Activated CD4-positive, alpha-beta memory T cell treated with anti-CD3 and anti-CD28 coated beads for 36 hours (primary cell): Measurements from ENCODE around the gene PRDM16. TPM values are rescaled to one million over a fixed set of nuclear protein-coding genes. Genes with fewer than 3 reads are reported as not detected.

Source experiments
- CTCF ChIA-PET: fragments of 350-600 bp; sonication (Branson Sonifier 250); formaldehyde crosslinking; loops from one replicate; lab custom pipeline; 2021; ENCODE audit warnings: antibody characterized with exemption, inconsistent platforms; lab: Charles Lee
- POLR2A ChIA-PET: fragments of 350-600 bp; sonication (Branson Sonifier 250); formaldehyde crosslinking; loops from one replicate; lab custom pipeline; 2021; ENCODE audit warnings: antibody characterized with exemption; lab: Charles Lee
- DNase-seq: peaks from one replicate; pipeline ENCODE4 v3.0.0-alpha.2; 2020
- H3K27ac Mint-ChIP-seq: one replicate; pipeline ENCODE4 v1.8.0; 2021; ENCODE audit warnings: mixed read lengths
- H3K27me3 Mint-ChIP-seq: one replicate; pipeline ENCODE4 v1.8.0; 2021; ENCODE audit warnings: mixed read lengths
- H3K36me3 Mint-ChIP-seq: one replicate; pipeline ENCODE4 v1.8.0; 2021; ENCODE audit warnings: mixed read lengths
- H3K4me1 Mint-ChIP-seq: one replicate; pipeline ENCODE4 v1.8.0; 2021; ENCODE audit warnings: low read depth, mixed read lengths
- H3K4me3 Mint-ChIP-seq: one replicate; pipeline ENCODE4 v1.8.0; 2021; ENCODE audit warnings: mild to moderate bottlenecking, mixed read lengths
- H3K9me3 Mint-ChIP-seq: one replicate; pipeline ENCODE4 v1.8.0; 2021; ENCODE audit warnings: mixed read lengths
- intact Hi-C: fragments of 100-400 bp; cut with micrococcal nuclease; formaldehyde crosslinking; loops from one replicate; pipeline ENCODE4 v1.15.1; 2023
- total RNA-seq, 2 experiments: library from RNA; stranded (reverse); gene quantifications; one replicate each; pipeline ENCODE4 v1.2.3, GENCODE V29; 2021

The PRDM16 gene
- total RNA-seq, 2 experiments from 2014 or later, result not detected

GRCh38 chr1:3061981-3062615 lies 6.9 kb upstream of the PRDM16 start:
- ChIA-PET CTCF (no interaction called here), POLR2A (no interaction called here)
- H3K27me3 Mint-ChIP-seq, result peaks cover 4% of the 10 kb centered on the region
- H3K4me3 Mint-ChIP-seq, result no peak overlapping the region
- no peak for DNase-seq
- no peaks in the 10 kb centered on the region for H3K4me1 Mint-ChIP-seq
- H3K27ac Mint-ChIP-seq, result no peak overlapping the region
- no peaks in the 10 kb centered on the region for H3K36me3 Mint-ChIP-seq
- intact Hi-C loops, result no loop called here
- H3K9me3 Mint-ChIP-seq, result no peaks in the 10 kb centered on the region

DNA sequence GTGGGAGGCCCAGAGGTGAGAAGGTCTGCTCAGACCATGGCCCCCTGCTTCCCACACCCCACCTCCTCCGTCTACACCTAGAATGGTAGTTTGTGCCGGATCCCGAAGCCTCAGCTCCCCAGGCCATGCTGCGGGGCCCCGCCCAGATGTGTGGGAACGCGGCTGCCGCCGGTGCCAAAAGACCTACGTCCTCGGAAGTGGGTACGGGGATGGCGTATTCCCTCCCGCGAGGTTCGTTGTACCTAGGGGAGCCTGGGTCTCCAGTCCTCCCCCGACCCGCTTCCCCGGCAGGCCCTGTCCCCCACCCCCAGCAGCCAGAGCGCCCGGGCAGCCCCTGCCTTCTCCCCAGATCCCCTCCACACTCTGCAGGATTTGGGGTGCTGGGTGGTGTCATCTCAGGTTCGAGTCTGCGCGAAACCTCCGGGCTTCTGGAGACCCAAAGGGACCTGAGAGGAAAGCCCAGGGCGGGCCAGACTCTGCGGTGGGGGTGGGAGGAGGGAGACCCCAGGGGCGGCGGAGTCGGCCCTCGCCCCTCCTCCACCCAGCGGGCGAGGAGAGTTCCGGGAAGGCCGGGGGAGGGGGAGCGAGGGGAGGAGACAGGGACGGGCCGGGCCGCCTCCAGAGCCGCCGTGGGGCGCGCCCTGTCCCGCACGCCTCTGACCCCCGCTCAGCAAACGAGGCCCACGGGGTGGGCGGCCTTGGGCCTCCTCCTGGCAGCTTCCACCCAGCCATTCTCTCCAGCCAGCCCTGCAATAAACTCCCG lies 6.2 kb upstream of the PRDM16 start:
- intact Hi-C loops, result no loop called here
- Mint-ChIP-seq H3K27me3 (peaks cover 7% of the 10 kb centered on the region), H3K27ac (no peak overlapping the region), H3K4me3 (no peak overlapping the region), H3K36me3 (no peaks in the 10 kb centered on the region), H3K9me3 (no peaks in the 10 kb centered on the region), H3K4me1 (no peaks in the 10 kb centered on the region)
- DNase-seq, result no peak
- ChIA-PET POLR2A (no interaction called here), CTCF (no interaction called here)

DNA sequence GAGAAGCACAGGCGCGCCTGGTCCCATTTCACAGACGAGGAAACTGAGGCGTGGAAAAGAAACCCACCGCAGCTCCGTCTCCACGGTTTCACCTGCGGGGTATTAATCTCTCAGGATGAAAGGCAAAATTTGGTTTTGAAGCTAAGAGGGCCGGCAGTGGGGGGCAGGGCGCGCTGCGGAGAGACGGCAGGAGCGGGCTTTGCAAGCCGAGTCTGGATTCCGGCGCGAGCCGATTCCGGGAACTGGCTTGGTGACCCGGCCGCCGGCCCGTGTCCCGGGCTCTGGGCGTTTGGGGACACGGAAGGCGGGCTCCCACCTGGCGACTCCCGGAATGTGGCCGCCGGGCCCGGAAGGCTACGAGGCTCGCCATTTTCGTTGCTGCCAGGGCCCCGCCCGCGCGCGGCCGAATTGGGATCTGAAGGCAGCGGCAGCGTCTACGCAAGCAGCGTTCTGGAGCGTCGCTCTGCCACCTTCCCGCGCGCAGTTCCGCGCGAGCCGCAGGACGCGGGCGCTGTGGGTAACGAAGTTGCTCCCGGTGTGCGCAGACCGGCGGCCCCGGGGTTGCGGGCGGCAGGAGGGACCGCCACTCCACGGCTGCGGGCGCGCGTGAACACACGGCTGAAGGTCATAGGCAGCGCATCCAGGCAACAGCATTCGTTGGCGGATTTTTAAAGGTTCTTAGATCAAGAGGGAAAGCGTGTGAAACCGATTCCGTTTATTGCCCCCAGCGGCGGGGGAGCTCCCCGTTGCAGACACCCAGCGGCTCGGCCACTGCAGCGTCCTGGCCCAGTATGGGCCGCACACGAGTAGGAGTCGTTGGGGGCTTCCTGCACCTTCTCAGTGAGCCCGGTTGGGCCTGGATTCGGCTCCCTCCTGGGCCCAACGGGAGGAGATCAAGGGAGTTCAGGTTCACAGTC lies 5.4 kb upstream of the PRDM16 start:
- intact Hi-C loops, result no loop called here
- H3K4me1 Mint-ChIP-seq, result no peaks in the 10 kb centered on the region
- DNase-seq, result no peak
- no peaks in the 10 kb centered on the region for H3K9me3 Mint-ChIP-seq
- no peak overlapping the region for H3K27ac Mint-ChIP-seq
- H3K36me3 Mint-ChIP-seq, result no peaks in the 10 kb centered on the region
- H3K27me3 Mint-ChIP-seq, result peaks cover 9% of the 10 kb centered on the region
- no peak overlapping the region for H3K4me3 Mint-ChIP-seq
- ChIA-PET CTCF (no interaction called here), POLR2A (no interaction called here)

DNA sequence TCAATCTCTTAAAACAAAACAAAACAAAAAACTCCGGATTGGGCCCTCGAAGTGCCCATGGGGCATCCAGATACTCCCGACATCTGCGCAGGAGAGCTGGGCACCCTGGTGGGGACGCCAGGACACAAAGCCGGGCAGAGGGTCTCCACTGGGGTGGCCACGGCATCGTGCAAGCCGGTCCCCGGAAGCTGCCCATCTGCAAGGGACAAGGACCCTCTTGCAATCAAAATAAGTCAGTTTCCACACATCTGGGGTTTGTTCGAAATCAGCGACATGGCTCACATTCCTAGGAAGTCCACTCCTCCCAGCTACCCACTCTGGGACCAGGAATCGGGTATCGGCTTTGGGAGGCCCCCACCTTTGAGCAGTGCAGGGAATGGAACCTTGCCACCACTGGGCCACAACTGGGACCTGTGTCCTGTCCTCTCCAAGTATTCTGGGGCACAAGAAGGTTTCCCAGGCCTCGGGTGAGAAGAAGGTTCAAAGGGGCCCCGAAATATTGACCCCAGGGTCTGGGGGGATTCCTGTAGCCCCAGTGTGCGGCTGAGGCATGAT lies 4.6 kb upstream of the PRDM16 start:
- Mint-ChIP-seq H3K9me3 (no peaks in the 10 kb centered on the region), H3K27ac (no peak overlapping the region), H3K4me3 (no peak overlapping the region), H3K36me3 (no peaks in the 10 kb centered on the region), H3K4me1 (peaks cover 3% of the 10 kb centered on the region), H3K27me3 (peaks cover 11% of the 10 kb centered on the region)
- ChIA-PET CTCF (no interaction called here), POLR2A (no interaction called here)
- intact Hi-C loops, result no loop called here
- no peak for DNase-seq

DNA sequence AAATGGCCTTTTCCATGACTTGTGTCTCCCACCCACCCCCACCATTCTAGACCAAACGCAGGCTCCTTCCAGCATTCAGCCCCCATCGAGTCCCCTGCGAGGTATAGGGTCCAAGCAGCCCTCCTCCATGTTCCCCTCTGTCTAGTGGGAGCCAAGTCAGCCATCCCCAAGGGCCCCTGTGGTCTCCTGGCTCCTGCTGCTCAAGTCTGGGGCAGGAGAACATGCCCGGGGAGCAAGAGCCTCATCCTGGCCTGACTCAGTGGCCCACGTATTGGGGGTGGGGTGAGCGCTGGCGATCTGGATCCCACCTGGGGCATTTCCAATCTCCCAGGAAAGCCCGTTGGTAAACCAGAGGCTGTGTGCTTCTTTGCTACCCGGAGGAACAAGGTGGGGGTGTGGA lies 4.1 kb upstream of the PRDM16 start:
- no peak overlapping the region for H3K4me3 Mint-ChIP-seq
- H3K36me3 Mint-ChIP-seq, result no peaks in the 10 kb centered on the region

GRCh38 chr1:3065396-3065795 lies 3.6 kb upstream of the PRDM16 start:
- no peak for DNase-seq
- no peak overlapping the region for H3K27ac Mint-ChIP-seq
- ChIA-PET POLR2A (no interaction called here), CTCF (no interaction called here)
- no peak overlapping the region for H3K4me3 Mint-ChIP-seq
- peaks cover 3% of the 10 kb centered on the region for H3K4me1 Mint-ChIP-seq
- intact Hi-C loops, result no loop called here
- H3K9me3 Mint-ChIP-seq, result no peaks in the 10 kb centered on the region
- H3K36me3 Mint-ChIP-seq, result no peaks in the 10 kb centered on the region
- H3K27me3 Mint-ChIP-seq, result peaks cover 11% of the 10 kb centered on the region

More for the DNA sequence above, 4.1 kb upstream of the PRDM16 start:
- no peak for DNase-seq
- Mint-ChIP-seq H3K4me1 (peaks cover 3% of the 10 kb centered on the region), H3K9me3 (no peaks in the 10 kb centered on the region), H3K27me3 (peaks cover 11% of the 10 kb centered on the region), H3K27ac (no peak overlapping the region)
- intact Hi-C loops, result no loop called here
- CTCF ChIA-PET, result no interaction called here
- POLR2A ChIA-PET, result no interaction called here

DNA sequence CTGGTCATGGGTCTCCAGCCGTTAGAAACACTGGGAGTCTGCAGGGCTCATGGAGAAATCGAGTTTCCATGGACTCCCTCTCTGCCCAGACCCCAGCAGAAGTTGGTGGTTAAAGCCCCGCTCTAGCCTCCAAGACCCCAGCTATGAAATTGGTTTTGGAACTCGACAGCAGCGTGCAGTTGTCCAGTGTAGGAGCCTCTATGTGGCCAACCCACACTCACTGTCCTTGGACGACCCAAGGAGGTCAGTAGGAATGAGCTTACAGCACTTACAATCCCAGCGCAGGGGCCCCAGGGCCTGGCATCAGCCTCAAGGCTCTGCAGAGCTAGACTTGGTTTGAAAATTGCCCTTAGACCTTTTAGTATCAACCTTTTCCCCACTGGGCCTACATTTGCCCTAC lies 3.2 kb upstream of the PRDM16 start:
- POLR2A ChIA-PET, result no interaction called here
- CTCF ChIA-PET, result no interaction called here
- H3K36me3 Mint-ChIP-seq, result no peaks in the 10 kb centered on the region
- no peak for DNase-seq
- H3K4me1 Mint-ChIP-seq, result peaks cover 3% of the 10 kb centered on the region
- intact Hi-C loops, result no loop called here
- no peak overlapping the region for H3K27ac Mint-ChIP-seq
- no peak overlapping the region for H3K4me3 Mint-ChIP-seq
- no peaks in the 10 kb centered on the region for H3K9me3 Mint-ChIP-seq
- H3K27me3 Mint-ChIP-seq, result peaks cover 10% of the 10 kb centered on the region

DNA sequence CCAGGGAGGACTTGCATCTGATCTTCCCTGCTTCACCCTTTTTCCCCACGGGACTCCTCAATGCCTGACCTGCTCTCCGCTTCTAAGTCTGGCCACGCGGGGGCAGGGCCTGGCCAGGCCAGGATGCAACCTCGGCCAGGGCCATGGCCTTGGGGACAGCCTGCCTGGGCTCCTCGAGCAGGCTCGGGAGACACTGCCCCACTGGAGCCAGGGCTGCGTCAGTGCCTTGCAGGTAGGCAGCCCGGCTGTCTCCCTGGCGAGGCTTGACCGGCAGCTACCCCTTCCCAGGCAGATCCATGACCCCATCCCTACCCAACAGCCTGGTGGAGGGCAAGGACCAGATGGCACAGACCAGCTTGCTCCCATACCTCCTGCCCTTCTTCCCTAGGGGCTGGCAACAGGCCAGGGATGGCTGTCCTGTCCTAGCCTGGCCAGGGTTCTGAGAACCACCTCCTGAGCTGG lies 2.7 kb upstream of the PRDM16 start:
- intact Hi-C loops, result no loop called here
- Mint-ChIP-seq H3K4me1 (peaks cover 3% of the 10 kb centered on the region), H3K27ac (no peak overlapping the region), H3K9me3 (no peaks in the 10 kb centered on the region), H3K36me3 (no peaks in the 10 kb centered on the region), H3K27me3 (peaks cover 10% of the 10 kb centered on the region), H3K4me3 (no peak overlapping the region)
- POLR2A ChIA-PET, result no interaction called here
- CTCF ChIA-PET, result no interaction called here
- no peak for DNase-seq

- ChIA-PET CTCF (no interaction called here), POLR2A (no interaction called here)
- H3K27me3 Mint-ChIP-seq, result peaks cover 14% of the 10 kb centered on the region
- intact Hi-C loops, result no loop called here
- no peaks in the 10 kb centered on the region for H3K36me3 Mint-ChIP-seq
- H3K27ac Mint-ChIP-seq, result no peak overlapping the region
- peaks cover 3% of the 10 kb centered on the region for H3K4me1 Mint-ChIP-seq
- no peak overlapping the region for H3K4me3 Mint-ChIP-seq
- DNase-seq, result no peak
- H3K9me3 Mint-ChIP-seq, result no peaks in the 10 kb centered on the region
Measured at GRCh38 chr1:3066826-3067225, 2.2 kb upstream of the PRDM16 start.

GRCh38 chr1:3067301-3067670 lies 1.7 kb upstream of the PRDM16 start:
- DNase-seq, result no peak
- no peaks in the 10 kb centered on the region for H3K36me3 Mint-ChIP-seq
- no peak overlapping the region for H3K4me3 Mint-ChIP-seq
- H3K9me3 Mint-ChIP-seq, result no peaks in the 10 kb centered on the region
- H3K27ac Mint-ChIP-seq, result no peak overlapping the region
- ChIA-PET POLR2A (no interaction called here), CTCF (no interaction called here)
- H3K27me3 Mint-ChIP-seq, result peaks cover 17% of the 10 kb centered on the region
- intact Hi-C loops, result no loop called here
- H3K4me1 Mint-ChIP-seq, result peaks cover 3% of the 10 kb centered on the region

GRCh38 chr1:3067671-3068563 lies 1.1 kb upstream of the PRDM16 start:
- no peak for DNase-seq
- Mint-ChIP-seq H3K9me3 (no peaks in the 10 kb centered on the region), H3K27me3 (peaks cover 18% of the 10 kb centered on the region), H3K4me1 (peaks cover 3% of the 10 kb centered on the region), H3K27ac (no peak overlapping the region), H3K36me3 (no peaks in the 10 kb centered on the region), H3K4me3 (no peak overlapping the region)
- intact Hi-C loops, result no loop called here
- POLR2A ChIA-PET, result no interaction called here
- CTCF ChIA-PET, result no interaction called here
